Sigmoid colon (tissue), 7 donors: ENCODE measurements around the gene APOBEC4. TPM values are rescaled to one million over a fixed set of nuclear protein-coding genes. Genes with fewer than 3 reads are reported as not detected.

Experiments
- DNase-seq: peaks from one replicate; pipeline ENCODE4 v3.0.0-alpha.2; 2019
- H3K27ac ChIP-seq, 4 donors: fragments of 200-600 bp; sonication (generic); one replicate each; pipeline ENCODE4 v1.5.1; 2016 to 2019; ENCODE audit warnings: mild to moderate bottlenecking in 1 of 4
- H3K27me3 ChIP-seq, 3 donors: fragments of 200-600 bp; sonication (generic); one replicate each; pipeline ENCODE4 v1.5.1; 2019; ENCODE audit warnings: mild to moderate bottlenecking in 1 of 3
- H3K36me3 ChIP-seq, 4 donors: fragments of 200-600 bp; sonication (generic); one replicate each; pipeline ENCODE4 v1.5.1; 2016 to 2019
- H3K4me1 ChIP-seq, 4 donors: fragments of 200-600 bp; sonication (generic); one replicate each; pipeline ENCODE4 v1.5.1; 2017 to 2019
- H3K4me3 ChIP-seq, 4 donors: fragments of 200-600 bp; sonication (generic); one replicate each; pipeline ENCODE4 v1.5.1; 2017 to 2019; ENCODE audit warnings: mild to moderate bottlenecking in 2 of 4, moderate library complexity in 1 of 4
- H3K9me3 ChIP-seq, 4 donors: fragments of 200-600 bp in 3 of 4; sonication (generic) in 3 of 4; one replicate each; pipeline versions ENCODE4 v1.5.1 to v1.6.1; 2013 to 2019
- EP300 ChIP-seq, 4 donors: sonication (generic); formaldehyde crosslinking; IDR thresholded peaks; one replicate each; pipeline ENCODE4 v1.6.1; 2017; ENCODE audit warnings: antibody characterized with exemption in 4 of 4
- POLR2A ChIP-seq, 2 donors: fragments of 450-650 bp; IDR thresholded peaks; one replicate each; pipeline ENCODE4 v1.6.1; 2016; ENCODE audit warnings: antibody characterized with exemption in 2 of 2, mild to moderate bottlenecking in 2 of 2, moderate library complexity in 2 of 2
- POLR2AphosphoS5 ChIP-seq, 4 donors: sonication (generic); formaldehyde crosslinking; IDR thresholded peaks; one replicate each; pipeline ENCODE4 v1.6.1; 2017; ENCODE audit warnings: antibody characterized with exemption in 4 of 4
- WGBS, 2 donors: extraction: QIAGEN DNeasy Blood & Tissue Kit; methylation state at CpG; one replicate each; pipeline ENCODE4 v1.1.7; 2013; 5-methylcytosine and 5-hydroxymethylcytosine counted together
- intact Hi-C: fragments of 100-400 bp; cut with DNase I; formaldehyde crosslinking; loops from one replicate; pipeline ENCODE4 v1.15.1; 2023
- polyA plus RNA-seq, 3 donors: library from polyadenylated mRNA; stranded (reverse); fragments of 200-250 nt; gene quantifications; one replicate each; pipeline ENCODE4 v1.2.3, GENCODE V29; 2013
- total RNA-seq, 4 donors: library from RNA; depleted of rRNA; stranded (reverse); fragments of >200 nt; gene quantifications; one replicate each; pipeline ENCODE4 v1.1.0, GENCODE V29; 2016
- TF ChIP-seq, protein P1 (sequence below), 4 experiments: fragments of 450-650 bp in 3 of 4; fragments of 200-600 bp in 1 of 4; IDR thresholded peaks; one replicate each; pipeline ENCODE4 v1.5.1; 2016 to 2019; ENCODE audit warnings: antibody characterized with exemption in 4 of 4, mild to moderate bottlenecking in 3 of 4, moderate library complexity in 2 of 4
- donor health status: healthy with polysubstance abuse.
- donor health status: Bipolar disorder and iron deficiency.
- donor health status: healthy.

APOBEC4 gene
- total and polyA plus RNA-seq, 7 donors = 0.10 TPM; not detected in 6

DNA sequence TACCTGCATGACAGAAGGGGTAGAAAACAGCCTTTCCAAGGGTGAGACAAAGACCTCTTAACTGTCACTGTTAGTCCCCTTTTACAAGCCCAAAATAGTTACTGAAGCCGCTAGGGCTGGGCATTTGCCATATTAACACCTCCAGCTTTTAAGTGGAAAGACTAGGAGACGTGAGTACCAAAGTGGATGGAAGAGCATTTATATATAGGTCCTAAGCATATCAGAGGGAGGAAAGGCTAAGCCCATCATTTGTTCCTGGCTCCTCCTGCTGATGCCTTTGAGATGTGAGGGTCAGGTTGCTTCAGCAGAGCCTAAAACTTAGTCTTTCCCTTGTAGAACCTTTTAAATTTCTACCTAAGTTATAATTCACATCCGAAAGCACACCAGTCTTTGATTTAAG is 25.7 kb upstream of the APOBEC4 start:
- Histone ChIP-seq H3K27me3 (no peaks in the 10 kb centered on the region), H3K9me3 (no peaks in the 10 kb centered on the region), H3K36me3 (no peaks in the 10 kb centered on the region), H3K4me3 (no peak overlapping the region), H3K4me1 (peaks cover 0 to 8% (median 3%) of the 10 kb centered on the region in 4 donors), H3K27ac (no peak overlapping the region)
- DNase-seq = no peak
- intact Hi-C loops = no loop called here
- WGBS, 2 donors = 92% methylated on average over 3 of the region's 3 CpGs
- no peak for TF ChIP-seq POLR2AphosphoS5 (IDR thresholded peaks at IDR 0.05)
- no peak for TF ChIP-seq EP300 (IDR thresholded peaks at IDR 0.05)
- TF ChIP-seq, protein P1, sequence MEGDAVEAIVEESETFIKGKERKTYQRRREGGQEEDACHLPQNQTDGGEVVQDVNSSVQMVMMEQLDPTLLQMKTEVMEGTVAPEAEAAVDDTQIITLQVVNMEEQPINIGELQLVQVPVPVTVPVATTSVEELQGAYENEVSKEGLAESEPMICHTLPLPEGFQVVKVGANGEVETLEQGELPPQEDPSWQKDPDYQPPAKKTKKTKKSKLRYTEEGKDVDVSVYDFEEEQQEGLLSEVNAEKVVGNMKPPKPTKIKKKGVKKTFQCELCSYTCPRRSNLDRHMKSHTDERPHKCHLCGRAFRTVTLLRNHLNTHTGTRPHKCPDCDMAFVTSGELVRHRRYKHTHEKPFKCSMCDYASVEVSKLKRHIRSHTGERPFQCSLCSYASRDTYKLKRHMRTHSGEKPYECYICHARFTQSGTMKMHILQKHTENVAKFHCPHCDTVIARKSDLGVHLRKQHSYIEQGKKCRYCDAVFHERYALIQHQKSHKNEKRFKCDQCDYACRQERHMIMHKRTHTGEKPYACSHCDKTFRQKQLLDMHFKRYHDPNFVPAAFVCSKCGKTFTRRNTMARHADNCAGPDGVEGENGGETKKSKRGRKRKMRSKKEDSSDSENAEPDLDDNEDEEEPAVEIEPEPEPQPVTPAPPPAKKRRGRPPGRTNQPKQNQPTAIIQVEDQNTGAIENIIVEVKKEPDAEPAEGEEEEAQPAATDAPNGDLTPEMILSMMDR (IDR thresholded peaks at IDR 0.05) = no peak

DNA sequence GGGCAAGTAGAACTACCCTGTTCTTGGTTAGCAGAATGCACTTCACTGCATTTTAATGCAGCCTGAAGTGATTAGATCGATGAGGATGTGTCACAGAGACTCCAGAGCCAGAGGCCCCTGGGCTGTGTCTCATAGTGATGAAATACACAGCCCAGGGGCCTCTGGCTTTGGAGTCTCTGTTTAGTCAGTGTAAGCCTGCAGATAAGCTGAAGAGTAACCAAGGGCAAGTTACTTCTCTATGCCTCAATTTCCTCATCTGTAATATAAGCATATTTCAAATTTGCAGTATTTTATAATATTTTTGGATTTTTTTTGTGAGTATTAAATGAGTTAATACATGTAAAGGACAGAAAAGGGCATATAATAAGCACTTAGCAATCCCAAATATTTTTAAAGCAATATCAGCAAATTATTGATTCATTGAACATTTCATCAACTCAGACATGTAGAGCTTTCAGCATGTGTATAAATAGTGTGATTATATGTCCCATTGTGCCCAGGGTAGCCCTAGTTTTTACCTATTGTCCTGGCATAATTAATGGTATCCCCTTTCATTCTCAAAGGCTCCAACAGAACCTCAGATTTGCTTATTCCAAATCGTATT is 23.6 kb upstream of the APOBEC4 start:
- H3K4me1 ChIP-seq = peaks cover 0 to 12% (median 5%) of the 10 kb centered on the region in 4 donors
- H3K27ac ChIP-seq = no peak overlapping the region
- intact Hi-C loops = no loop called here
- DNase-seq = no peak
- TF ChIP-seq POLR2AphosphoS5 (IDR thresholded peaks at IDR 0.05) = no peak
- TF ChIP-seq, protein P1 (IDR thresholded peaks at IDR 0.05) = no peak
- TF ChIP-seq POLR2A (IDR thresholded peaks at IDR 0.05) = no peak
- no peak for TF ChIP-seq EP300 (IDR thresholded peaks at IDR 0.05)
- H3K9me3 ChIP-seq = no peaks in the 10 kb centered on the region
- no peak overlapping the region for H3K4me3 ChIP-seq
- WGBS, 2 donors = 63 to 77% methylated on average over 2 of the region's 2 CpGs
- no peaks in the 10 kb centered on the region for H3K27me3 ChIP-seq
- no peaks in the 10 kb centered on the region for H3K36me3 ChIP-seq

DNA sequence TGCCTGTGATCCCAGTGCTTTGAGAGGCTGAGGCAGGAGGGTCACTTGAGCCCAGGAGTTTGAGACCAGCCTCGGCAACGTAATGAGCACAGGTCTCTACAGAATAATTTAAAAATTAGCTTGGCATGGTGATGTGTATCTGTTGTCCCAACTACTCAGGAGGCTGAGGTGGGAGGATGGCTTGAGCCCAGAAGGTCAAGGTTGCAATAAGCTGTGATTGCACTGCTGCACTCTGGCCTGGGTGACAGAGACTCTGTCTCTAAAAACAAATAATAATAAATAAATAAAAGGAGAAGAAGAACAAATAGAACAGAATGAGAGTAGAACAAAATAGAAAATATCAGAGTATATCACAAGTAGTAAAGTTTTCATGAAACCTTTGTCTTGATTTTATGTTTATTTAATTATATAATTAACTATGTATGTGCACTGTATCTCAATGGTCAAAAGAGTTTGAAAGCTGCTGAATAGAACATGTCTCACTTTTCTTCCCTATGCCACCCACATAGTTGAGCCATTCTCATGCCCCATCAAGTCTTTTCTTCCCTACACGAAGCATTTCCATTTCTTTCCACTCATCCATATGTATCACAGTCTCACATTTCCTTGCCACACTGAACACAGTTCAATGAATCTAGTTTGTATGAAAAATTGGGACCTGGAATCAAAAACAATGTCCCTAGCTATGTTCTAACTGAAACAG is 22.9 kb upstream of the APOBEC4 start:
- Histone ChIP-seq H3K27ac (no peak overlapping the region), H3K27me3 (no peaks in the 10 kb centered on the region), H3K36me3 (no peaks in the 10 kb centered on the region), H3K9me3 (no peaks in the 10 kb centered on the region), H3K4me1 (peaks cover 0 to 12% (median 5%) of the 10 kb centered on the region in 4 donors), H3K4me3 (no peak overlapping the region)
- no peak for DNase-seq
- no peak for TF ChIP-seq POLR2A (IDR thresholded peaks at IDR 0.05)
- no peak for TF ChIP-seq EP300 (IDR thresholded peaks at IDR 0.05)
- TF ChIP-seq, protein P1 (IDR thresholded peaks at IDR 0.05) = no peak
- no peak for TF ChIP-seq POLR2AphosphoS5 (IDR thresholded peaks at IDR 0.05)
- 90 to 94% methylated on average over 3 of the region's 3 CpGs for WGBS, 2 donors
- intact Hi-C loops = no loop called here

DNA sequence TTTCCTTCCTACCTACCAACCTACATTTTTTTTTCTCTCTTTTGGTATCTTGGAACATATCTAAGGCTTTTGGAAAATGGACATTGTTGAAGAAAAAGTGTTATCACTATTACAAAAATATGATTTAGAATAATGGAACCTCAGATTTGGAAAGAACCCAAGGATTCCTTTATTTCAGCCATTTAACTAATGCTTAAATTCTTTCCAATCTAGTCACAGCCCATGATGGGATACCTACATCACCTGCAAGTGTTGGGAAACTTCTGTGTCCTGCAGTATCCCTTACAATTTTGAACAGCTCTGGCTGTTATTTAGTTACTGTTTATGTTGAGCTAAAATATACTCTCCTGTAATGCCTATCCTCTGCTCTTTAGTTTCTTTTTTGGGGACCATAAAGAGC is 22.3 kb upstream of the APOBEC4 start:
- Histone ChIP-seq H3K9me3 (no peaks in the 10 kb centered on the region), H3K4me1 (peaks cover 0 to 12% (median 5%) of the 10 kb centered on the region in 4 donors), H3K27ac (no peak overlapping the region), H3K4me3 (no peak overlapping the region), H3K27me3 (no peaks in the 10 kb centered on the region), H3K36me3 (no peaks in the 10 kb centered on the region)
- no peak for DNase-seq
- intact Hi-C loops = no loop called here
- TF ChIP-seq EP300 (IDR thresholded peaks at IDR 0.05) (no peak), POLR2A (IDR thresholded peaks at IDR 0.05) (no peak), POLR2AphosphoS5 (IDR thresholded peaks at IDR 0.05) (no peak)
- TF ChIP-seq, protein P1 (IDR thresholded peaks at IDR 0.05) = no peak
